Umbilical cord (tissue), 2 donors: ENCODE data around the gene DPP9. TPM values are rescaled to one million over a fixed set of nuclear protein-coding genes. Genes with fewer than 3 reads are reported as not detected.
A peak's percentile ranks its signal among the peaks of the same experiment; 100 is the strongest.

Experiments
- DNase-seq: peaks from one replicate; pipeline ENCODE4 v3.0.0-alpha.2; 2015; ENCODE audit warnings: low spot score
- total RNA-seq: library from RNA; depleted of rRNA; stranded (reverse); fragments of >200 nt; gene quantifications from one replicate; pipeline ENCODE4 v1.2.3, GENCODE V29; 2014; ENCODE audit warnings: low replicate concordance; ENCODE audit not compliant: insufficient read depth

Gene DPP9
- total RNA-seq, 1 donor from 2014 or later = 17.6 TPM

DNA sequence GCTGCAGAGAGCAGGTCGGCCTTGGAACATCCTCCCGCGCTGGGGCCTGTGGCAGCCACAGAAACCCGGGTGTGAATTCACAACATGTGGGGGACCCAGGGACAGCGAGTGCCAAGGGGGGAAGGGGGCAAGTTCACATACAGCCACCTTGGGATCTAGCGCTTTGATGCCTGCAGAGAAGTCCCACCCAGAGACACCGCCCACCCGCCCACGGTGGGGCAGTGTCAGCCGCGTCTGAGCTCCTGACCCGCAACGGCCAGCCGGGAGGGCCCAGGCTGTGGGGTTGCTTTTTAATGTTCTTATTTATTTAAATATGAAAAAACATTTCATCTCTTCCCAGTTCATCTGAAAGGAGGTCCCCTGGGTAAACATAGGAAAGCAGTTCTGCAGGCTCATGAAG, 66.4 kb downstream of the DPP9 start:
- DNase-seq = no peak

DNA sequence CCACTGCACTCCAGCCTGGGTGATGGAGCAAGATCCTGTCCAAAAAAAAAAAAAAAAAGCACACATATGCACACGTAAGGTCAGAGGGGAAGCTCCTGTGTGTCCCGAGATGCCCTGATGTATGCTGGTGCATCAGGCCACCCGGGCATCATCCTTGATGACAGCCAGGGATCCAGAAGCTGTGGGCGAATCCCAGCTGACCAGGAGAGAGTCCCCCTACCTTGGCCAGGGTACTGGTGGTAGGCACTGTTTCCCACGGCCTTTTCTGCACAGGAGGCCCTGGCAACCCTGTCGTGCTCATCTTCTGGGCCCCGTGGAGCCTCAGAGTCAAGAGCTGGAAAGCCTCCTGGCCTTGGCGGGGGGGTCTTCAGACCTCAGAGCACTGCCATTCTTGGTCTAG, 67.5 kb downstream of the DPP9 start:
- no peak for DNase-seq

DNA sequence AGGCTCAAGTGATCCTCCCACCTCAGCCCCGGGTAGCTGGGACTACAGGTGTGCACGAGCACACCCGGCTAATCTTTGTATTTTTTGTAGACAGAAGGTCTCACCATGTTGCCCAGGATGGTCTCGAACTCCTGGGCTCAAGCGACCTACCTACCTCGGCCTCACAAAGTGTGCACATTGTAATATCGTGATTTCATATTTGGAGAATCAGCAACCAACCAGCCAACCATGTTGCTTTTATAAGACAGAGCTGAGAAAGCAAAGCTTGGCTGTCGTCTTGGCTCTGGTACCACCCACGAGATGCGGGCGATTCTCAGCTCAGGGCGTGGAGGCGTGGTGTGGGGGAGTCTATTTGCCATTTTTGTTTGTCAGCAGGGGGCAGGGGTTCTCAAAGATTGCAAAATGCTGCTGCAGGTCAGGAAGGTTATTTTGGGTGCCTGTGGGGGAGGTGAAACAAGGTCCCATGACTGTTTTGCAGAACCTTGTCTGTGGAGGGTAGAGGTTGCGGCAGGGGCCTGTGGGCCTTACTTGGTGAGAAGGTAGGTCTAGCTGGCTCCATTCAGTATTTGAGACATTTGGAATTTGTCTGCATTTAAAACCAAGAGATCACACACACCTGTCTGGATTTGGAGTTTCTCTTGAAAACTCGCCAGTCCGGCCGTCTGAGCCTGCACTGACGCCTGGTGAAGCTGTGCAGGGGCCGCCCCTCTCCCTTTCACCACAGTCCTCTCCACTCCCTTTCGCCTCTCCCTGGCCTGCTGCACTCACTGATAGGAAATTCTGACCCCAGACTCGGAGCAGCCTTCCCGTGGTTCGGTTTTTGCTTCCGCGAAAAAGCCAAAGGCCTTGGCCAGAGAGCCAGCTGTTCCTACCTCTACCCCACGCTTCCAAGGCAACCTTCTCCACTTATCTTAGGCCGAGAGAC, 68.9 kb downstream of the DPP9 start:
- DNase-seq = no peak

DNA sequence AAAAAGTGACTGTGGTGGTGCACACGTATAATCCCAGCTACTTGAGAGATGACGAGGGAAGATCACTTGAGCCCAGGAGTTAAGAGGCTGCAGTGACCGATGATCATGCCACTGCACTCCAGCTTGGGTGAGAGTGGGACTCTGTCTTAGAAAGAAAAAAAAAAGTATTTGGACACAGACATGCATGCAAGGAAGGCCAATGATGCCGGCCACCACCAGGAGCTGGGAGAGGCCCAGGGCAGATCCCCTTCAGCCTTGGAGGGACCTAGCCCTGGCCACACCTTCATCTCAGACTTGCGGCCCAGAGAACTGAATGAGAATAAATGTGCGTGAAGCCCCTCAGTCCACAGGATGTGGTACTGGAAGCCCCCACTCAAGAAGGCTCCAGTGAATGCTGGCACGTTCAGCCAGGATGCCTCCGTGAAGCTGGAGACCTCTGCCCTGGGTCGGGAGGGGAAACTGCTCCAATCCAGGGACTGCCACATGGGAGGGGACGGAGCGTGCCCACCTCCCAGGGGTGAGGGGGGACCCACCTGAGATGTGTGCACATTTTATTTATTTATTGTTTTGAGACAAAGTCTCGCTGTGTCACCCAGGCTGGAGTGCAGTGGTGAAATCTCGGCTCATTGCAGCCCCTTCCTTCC, 69.7 kb downstream of the DPP9 start:
- no peak for DNase-seq

DNA sequence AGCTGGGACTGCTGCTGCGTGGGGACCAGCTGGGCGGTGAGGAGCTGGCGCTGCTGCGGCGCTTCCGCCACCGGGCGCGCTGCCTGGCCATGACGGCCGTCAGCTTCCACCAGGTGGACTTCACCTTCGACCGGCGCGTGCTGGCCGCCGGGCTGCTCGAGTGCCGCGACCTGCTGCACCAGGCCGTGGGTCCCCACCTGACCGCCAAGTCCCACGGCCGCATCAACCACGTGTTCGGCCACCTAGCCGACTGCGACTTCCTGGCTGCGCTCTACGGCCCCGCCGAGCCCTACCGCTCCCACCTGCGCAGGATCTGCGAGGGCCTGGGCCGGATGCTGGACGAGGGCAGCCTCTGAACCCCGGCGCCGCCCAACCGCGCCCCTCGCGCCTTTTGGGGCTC, 71.6 kb downstream of the DPP9 start:
- DNase-seq = no peak

DNA sequence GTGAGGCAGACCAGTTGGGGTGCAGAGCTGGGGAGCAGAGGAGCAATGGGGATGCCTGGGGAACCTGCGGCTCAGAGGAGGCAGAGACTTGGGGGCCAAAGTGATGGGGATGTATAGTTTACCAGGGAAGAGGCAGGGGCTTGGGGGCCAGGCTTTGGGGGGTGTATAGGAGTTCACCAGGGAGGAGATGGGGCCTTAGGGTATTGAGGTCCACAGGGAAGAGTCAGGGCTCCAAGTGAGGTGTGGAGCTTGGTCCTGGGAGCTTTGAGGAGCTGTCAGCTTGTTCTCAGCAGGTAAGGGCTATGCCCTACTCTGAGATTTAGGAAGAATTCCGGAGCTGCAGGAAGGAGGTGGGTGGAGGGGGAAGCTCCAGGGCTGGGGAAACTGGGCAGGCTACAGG, 73.5 kb downstream of the DPP9 start:
- no peak for DNase-seq

DNA sequence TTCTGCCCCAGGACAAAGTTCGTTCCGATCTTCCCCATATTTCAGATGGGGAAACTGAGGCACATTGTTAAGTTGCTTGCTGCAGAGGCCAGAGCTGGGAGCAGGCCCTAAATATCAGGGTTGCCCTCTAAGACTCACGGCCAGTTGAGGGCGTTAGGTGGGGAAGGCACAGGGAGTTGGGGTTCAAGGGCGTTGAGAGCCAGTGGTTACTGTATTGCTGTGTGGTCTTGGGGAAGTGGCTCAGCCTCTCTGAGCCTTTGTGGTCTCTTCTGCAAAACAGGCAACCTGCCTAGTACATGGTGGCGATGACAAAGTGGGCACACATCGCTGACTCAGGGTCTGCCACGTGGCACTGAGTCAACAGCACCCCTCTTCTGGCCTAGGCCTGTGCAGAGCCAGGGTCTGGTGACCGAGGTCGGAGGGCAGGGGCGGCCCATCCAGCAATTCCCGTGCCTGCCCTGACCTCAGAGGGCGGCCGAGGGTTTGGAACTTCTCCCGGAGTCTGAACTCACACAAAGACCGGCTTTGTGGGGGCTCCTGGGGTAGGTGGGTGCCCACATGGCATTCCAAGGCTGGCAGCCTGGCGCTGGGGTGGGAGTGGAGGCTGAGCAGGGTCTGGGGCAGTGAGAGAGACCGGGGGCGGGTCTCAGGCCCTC, 74.1 kb downstream of the DPP9 start:
- no peak for DNase-seq

DNA sequence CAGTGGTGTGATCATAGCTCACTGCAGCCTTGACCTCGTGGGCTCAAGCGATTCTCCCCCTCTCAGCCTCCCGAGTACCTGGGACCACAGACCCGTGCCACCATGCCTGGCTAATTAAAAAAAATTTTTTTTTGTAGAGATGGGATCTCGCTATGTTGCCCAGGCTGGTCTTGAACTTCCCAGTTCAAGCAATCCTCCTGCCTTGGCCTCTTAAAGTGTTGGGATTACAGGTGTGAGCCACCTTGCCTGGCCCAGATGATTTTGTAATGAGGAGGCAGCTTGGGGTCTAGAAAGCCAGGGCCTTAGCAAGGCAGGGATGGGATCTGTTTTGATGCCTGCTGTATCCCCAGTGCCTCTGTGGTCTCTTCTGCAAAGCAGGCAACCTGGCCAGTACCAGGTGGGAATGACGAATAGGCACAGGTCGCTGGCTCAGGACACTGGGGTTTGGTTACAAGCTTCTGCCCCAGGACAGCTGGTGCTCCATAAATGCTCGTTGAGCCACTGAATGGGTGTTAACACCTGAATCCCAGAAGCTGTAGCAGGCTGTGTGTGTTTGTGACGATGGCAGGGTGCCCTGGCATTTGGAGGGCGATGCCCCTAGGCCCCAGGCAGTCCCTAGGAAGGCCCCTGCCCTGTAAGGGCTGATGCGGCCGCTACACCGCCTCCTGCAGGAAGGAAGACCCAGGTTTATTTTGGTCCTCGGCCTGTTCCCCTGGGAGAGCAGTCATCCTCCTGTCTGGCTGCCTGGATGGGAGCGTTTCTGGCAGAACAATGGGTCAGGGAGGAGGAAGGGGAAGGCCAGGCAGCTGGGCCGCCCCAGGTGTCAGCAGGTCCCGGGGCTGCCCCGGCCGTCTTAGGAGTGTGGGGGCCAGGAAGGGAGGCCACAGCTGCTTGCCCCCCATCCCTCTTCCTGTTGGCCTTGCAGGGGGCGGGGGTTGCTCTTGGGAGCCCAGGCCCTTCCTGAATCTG, 75.7 kb downstream of the DPP9 start:
- DNase-seq = no peak

DNA sequence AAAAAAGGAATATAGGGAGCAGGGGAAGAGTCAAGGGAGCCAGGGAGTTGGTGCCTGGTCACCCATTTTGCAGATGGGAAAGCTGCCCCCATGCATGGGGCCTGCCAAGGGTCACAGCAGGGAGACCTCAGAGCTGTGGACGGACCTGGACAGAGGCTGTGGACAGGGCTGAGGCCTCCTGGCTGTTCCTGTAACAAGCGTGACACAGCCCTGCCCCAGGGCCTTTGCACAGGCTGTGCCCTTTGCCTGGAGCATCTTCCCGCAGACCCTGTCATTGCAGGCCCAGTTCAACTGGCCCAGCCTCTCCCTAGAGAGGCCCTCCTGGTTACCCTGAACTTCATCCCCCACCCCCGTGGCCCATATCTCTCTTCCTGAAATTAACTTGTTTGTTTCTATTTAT, 77.9 kb downstream of the DPP9 start:
- DNase-seq = no peak

DNA sequence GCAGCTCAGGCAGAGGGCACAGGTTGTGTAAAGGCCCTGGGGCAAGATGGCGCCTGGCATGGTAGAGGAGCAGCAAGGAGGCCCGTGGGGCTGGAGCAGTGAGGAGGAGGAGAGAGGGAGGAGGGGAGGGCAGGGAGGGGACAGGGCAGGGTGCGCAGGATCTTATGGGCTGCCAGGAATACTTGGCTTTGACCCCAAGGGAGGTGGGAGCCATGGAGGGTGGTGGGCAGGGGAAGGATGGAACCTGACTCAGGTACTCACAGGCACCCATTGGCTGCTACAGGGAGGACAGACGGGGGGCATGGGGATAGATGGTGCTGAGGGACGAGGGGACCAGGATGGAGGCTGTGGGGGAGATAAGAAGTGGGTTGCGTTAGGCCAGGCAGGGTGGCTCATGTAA, 81.0 kb downstream of the DPP9 start:
- DNase-seq = no peak

DNA sequence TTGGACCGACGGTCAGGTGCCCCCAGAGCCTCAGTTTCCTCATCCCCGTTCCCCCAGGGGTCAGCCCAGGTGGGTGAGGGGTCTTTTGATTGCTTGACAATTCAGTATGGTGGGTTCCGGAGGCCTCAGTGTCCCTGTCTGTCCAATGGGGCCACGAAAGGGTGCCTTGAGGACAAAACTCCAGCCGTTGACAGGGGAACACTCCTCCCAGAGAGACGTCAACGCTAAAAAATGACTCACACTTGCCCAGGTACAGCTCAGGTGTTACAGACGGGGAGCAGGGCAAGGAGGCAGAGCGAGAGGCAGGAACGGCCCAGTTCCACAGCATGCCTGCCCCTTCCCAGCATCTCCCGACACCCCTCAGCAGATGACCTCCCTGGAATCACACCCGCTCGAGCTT, 82.5 kb downstream of the DPP9 start:
- DNase-seq = no peak

DNA sequence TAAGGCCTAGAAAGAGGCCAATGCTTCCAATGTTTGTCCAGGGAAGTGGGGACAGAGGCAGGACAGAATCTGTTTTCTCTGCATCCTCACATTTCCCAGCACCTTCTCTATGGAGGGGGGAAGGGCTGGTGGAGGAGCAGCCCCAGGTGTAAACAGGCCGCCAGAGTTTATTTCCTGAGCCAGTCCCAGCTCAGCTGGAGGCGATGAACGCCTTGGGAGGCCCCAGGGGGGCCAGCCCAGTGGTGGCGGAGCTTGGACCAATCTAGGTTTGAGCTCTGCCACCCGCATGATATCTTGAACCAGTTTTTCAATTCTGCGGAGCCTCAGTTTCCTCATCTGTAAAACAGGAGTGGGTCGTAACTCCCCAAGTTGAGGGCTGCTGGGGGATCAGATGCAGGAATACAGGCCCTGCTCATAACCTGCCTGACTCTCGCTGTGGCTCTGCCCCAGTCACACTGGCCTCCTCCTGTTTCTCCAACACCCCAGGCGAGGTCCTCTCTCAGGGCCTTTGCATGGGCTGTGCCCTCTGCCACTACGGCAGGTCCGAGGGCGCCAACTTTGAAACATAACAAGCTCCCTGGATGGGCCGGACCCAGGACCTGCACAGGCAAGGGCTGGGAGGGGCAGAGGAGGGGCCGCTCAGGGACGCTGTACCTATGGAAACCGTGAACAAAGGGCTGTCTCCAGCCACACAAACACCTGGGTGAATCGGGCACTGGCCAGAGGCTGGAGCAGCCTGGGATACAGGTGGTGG, 83.2 kb downstream of the DPP9 start:
- DNase-seq = no peak

DNA sequence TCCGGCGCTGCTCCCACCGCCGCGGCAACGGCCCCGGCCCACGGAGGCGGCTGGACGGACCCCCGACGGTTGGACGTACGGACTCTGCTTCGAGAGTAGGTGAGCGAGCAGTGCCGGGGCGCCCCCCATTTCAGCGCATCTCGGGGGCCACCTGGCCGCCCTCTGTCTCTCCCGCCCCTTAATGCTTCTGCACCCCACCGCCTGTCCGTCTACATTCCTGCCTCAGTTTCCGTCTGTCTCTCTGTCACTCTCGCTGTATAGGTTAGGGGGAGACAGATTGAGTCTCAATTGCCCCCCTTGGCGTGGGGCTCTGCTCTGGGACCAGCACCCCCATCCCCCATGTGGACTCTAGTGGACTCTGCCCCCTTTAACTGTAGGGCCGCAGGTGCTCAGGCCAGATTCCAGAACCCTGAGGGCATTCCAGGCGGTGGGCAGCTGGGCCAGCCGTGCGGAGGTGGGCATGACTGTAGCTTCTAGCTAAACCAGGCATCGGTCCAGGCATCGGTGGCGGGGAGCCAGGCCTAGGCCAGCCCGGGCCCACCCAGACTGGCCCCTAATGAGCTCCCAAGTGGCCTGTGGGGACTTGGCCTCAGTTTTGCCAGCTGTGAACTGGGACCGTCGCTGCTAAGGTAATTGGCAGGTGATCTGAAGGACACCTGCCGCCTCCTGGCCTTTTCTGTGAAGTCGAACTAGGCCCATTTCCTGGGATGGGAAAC, 84.0 kb downstream of the DPP9 start:
- no peak for DNase-seq

DNA sequence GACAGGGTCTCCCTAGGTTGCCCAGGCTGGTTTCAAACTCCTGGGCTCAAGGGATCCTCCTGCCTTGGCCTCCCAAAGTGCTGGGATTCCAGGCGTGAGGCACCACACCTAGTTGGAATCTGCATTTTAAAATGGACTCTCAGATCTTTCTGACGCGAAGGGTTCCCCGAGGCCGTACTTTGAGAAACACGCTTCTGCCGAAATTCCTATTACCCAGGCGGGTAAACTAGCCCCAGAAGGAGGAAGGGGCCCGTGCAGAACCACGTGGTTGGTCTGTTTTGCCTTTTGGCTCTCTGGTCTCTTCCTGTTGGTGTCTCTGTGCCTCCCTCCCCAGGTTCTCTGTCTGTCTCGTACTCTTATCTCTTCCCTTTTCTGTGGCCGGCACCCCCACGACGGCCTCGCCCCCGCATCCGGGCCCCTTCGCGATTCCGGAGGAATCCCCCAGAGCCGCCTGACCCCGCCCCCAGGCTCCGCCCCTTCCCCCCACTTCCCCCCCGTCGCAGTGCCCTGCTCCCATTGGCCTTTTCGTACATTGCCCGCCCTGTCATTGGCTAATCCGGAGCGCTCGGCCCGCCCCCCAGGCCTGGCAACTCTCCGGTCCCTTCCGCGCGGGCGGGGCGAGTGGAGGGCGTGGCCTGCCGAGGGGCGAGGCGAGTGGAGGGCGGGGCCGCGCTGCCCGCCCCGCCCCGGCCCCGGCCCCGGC, 84.7 kb downstream of the DPP9 start, which contains the start of gene TNFAIP8L1:
Gene TNFAIP8L1 (plus strand): TSS at position 689 of the 703 bp plus-strand sequence. CDS start 12,354 bp downstream, outside the sequence.
- peak; percentile 95 for DNase-seq

DNA sequence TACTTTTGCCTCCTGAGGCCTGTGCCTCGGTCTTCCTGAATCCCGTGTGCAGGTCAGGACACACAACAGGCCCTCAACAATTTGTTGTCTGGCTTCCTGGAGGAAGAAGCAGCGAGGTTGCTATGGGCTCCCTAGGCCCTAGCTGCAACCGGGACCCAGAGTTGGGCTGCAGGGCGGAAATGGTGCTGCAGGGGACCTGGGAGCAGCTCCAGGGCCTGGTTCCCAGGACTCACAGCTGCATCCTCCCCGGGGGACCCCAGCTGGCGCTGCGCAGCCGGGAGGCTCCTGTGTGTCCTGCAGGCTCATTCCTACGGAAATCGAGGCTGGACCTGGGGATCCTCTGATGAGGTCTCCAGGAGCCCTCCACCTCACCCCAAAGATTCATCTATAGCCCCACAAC, 85.3 kb downstream of the DPP9 start:
- no peak for DNase-seq

DNA sequence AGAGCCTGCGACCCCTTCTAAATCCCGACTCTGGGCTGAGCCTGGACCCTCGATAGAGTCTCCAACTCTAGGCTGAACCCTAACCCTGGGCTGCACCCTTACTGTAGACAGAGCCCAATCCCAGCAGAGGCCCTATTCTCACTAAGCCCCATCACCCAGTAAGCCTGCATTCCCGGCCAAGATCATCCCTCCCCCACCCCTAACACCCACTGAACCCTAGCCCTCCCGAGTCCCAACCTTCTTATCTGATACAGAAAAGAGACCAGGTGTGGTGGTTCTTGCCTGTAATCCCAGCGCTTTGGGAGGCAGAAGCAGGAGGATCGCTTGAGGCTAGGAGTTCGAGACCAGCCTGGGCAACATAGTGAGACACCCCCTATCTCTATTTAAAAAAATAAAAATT, 86.9 kb downstream of the DPP9 start:
- DNase-seq = no peak

DNA sequence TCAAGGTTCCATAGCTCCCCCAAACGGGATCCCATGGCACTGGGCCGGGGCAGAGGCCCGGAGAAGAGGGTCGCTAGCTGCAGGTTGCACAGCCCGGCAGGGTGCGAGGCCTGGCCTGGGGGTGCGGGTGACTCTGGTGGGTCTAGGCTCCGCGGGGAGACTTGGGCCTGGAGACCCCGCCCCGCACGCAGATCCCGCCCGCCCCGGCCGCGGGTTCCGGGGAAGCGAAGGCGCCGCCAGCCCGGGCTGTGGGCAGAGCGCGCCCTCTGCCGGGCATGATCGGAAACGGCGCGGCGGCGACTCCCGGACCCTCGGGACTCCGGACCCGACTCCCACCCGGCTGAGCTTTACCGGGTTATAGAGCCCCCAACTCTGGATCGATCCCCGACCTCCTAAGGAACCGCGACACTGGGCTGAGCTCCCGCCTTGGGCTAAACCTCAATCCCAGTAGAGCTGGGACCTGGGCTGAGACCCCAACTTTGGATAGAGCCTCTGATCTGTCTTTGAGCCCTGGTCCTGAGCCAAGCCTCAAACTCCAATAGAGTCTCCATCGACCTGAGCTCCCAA, 87.4 kb downstream of the DPP9 start:
- peak; percentile 74 for DNase-seq

DNA sequence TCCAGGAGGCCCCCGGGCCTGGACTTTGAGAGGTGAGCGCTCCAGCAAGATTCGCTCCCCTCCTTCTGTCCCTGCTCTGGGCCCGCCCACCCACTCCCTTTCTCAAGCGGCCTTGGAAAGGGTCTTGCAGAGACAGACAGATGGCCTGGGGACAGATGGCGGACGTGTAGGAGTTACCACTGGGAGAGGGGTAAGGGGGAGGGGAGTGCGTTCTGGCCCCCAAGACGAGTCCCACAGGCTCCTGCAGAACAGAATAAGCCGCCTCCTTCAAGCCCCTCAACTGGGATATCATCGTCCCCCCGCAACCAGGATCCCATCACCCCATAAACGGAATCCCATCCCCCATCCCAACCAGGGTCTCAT, 87.9 kb downstream of the DPP9 start:
- no peak for DNase-seq
